ENCODE data around the gene TTLL9. TPM values are rescaled to one million over a fixed set of nuclear protein-coding genes. Genes with fewer than 3 reads are reported as not detected.

TTLL9 gene
- total RNA-seq, 1 donor from 2014 or later: 0.37 TPM

- H3K4me1 Mint-ChIP-seq (ENCODE audit: low read depth): peaks cover 14% of the 10 kb centered on the region
- H3K27ac Mint-ChIP-seq (ENCODE audit: unreplicated experiment): no peak overlapping the region
Measured at GRCh38 chr20:31977080-31977479, 106.6 kb downstream of the TTLL9 start.

DNA sequence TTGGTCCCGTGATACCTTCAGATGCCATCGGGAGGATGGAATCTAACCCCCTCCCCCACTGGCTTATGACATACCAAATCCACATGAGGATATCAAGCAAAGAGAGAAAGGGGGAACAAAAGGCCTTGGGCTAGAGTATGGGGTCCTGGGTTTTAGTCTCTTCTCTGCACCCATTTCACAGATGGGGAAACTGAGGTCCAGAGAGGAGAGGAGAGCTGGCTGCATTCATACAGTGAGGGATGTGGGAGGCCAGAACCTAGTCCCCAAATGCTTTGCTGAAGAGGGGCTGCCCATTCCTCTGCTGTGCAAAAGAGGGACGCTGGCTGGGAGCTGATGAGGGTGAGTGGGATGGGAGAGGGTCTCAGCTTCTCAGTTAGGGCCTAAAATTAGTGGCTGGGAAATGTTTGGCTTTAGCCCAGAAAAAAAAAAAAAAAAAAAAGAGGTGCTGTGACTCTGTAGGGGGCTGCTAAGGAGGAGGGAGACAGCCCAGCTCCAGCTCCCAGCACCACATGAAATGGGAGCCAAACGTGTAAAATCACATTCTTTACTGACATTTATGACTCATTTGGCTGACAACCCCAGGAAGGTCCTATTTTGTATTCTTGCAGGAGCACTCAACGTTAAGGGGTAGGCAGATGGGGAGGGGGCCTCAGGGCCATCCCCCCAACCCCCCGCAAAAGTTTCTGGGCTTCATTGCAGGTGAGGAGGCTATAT lies 109.4 kb downstream of the TTLL9 start:
- H3K36me3 Mint-ChIP-seq (ENCODE audit: low read depth): no peaks in the 10 kb centered on the region
- peaks cover 37% of the 10 kb centered on the region for H3K27me3 Mint-ChIP-seq (ENCODE audit: low read depth)
- TF ChIP-seq, protein P1, sequence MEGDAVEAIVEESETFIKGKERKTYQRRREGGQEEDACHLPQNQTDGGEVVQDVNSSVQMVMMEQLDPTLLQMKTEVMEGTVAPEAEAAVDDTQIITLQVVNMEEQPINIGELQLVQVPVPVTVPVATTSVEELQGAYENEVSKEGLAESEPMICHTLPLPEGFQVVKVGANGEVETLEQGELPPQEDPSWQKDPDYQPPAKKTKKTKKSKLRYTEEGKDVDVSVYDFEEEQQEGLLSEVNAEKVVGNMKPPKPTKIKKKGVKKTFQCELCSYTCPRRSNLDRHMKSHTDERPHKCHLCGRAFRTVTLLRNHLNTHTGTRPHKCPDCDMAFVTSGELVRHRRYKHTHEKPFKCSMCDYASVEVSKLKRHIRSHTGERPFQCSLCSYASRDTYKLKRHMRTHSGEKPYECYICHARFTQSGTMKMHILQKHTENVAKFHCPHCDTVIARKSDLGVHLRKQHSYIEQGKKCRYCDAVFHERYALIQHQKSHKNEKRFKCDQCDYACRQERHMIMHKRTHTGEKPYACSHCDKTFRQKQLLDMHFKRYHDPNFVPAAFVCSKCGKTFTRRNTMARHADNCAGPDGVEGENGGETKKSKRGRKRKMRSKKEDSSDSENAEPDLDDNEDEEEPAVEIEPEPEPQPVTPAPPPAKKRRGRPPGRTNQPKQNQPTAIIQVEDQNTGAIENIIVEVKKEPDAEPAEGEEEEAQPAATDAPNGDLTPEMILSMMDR (IDR thresholded peaks at IDR 0.05): no peak

More at GRCh38 chr20:31977080-31977479, 106.6 kb downstream of the TTLL9 start:
- TF ChIP-seq, protein P1 (IDR thresholded peaks at IDR 0.05): no peak
- no peaks in the 10 kb centered on the region for H3K9me3 Mint-ChIP-seq (ENCODE audit: low read depth)
- no peak for DNase-seq (ENCODE audit: low spot score)
- peaks cover 28% of the 10 kb centered on the region for H3K27me3 Mint-ChIP-seq (ENCODE audit: low read depth)
- H3K36me3 Mint-ChIP-seq (ENCODE audit: low read depth): no peaks in the 10 kb centered on the region
- no peak overlapping the region for H3K4me3 Mint-ChIP-seq (ENCODE audit: unreplicated experiment)

DNA sequence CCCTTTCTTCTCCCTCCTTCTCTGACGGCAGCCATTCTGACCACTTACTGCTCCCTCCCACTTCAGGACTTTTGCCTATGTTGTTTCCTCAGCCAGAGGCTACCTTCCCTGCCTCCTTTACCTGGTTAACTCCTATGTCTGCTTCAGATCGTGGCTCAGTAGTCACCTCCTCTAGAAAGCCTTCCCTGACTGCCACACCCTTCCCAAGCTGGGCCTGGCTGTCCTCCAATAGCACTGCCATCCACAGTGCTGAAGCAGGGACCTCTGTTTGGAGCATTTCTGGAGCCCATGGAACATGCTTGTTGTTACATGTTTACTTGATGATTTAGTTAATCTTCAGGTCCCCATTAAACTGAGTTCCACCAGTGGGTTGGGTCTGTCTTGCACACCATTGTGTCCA lies 111.3 kb downstream of the TTLL9 start:
- TF ChIP-seq, protein P1 (IDR thresholded peaks at IDR 0.05): no peak
- DNase-seq (ENCODE audit: low spot score): no peak

More for the DNA sequence above, 109.4 kb downstream of the TTLL9 start:
- Mint-ChIP-seq H3K27ac (ENCODE audit: unreplicated experiment) (no peak overlapping the region), H3K4me1 (ENCODE audit: low read depth) (peaks cover 4% of the 10 kb centered on the region), H3K9me3 (ENCODE audit: low read depth) (no peaks in the 10 kb centered on the region), H3K4me3 (ENCODE audit: unreplicated experiment) (no peak overlapping the region)
- no peak for DNase-seq (ENCODE audit: low spot score)

DNA sequence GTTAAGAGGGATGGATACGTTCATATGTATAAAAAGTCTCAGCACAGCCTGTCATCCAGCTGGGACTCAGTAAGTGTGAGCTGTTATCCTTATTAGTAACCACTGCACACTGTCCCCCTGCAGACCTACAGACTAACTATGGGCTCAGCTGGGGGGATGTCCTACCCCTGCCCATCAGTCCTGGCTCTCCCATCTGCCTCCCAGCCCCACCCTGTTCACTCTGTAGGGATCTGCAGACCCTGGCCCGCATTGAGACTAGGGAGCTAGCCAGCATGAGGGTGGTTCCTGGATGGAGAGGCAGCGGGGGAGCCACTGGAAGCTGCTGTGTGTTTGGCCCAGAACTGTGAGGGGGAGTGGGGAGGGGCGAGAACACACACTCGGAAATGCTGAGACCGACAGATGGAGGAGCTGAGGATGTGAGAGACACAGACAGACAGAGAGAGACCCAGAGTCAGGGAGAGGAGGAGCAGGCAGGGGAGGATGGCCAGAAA lies 114.6 kb downstream of the TTLL9 start:
- Mint-ChIP-seq H3K36me3 (ENCODE audit: low read depth) (no peaks in the 10 kb centered on the region), H3K27ac (ENCODE audit: unreplicated experiment) (no peak overlapping the region), H3K4me1 (ENCODE audit: low read depth) (no peaks in the 10 kb centered on the region), H3K27me3 (ENCODE audit: low read depth) (peaks cover 22% of the 10 kb centered on the region), H3K4me3 (ENCODE audit: unreplicated experiment) (no peak overlapping the region), H3K9me3 (ENCODE audit: low read depth) (no peaks in the 10 kb centered on the region)
- TF ChIP-seq, protein P1 (IDR thresholded peaks at IDR 0.05): no peak
- no peak for DNase-seq (ENCODE audit: low spot score)

More for the DNA sequence above, 111.3 kb downstream of the TTLL9 start:
- no peaks in the 10 kb centered on the region for H3K9me3 Mint-ChIP-seq (ENCODE audit: low read depth)
- H3K4me3 Mint-ChIP-seq (ENCODE audit: unreplicated experiment): no peak overlapping the region
- H3K27me3 Mint-ChIP-seq (ENCODE audit: low read depth): peaks cover 29% of the 10 kb centered on the region
- no peaks in the 10 kb centered on the region for H3K4me1 Mint-ChIP-seq (ENCODE audit: low read depth)
- no peak overlapping the region for H3K27ac Mint-ChIP-seq (ENCODE audit: unreplicated experiment)
- no peaks in the 10 kb centered on the region for H3K36me3 Mint-ChIP-seq (ENCODE audit: low read depth)

DNA sequence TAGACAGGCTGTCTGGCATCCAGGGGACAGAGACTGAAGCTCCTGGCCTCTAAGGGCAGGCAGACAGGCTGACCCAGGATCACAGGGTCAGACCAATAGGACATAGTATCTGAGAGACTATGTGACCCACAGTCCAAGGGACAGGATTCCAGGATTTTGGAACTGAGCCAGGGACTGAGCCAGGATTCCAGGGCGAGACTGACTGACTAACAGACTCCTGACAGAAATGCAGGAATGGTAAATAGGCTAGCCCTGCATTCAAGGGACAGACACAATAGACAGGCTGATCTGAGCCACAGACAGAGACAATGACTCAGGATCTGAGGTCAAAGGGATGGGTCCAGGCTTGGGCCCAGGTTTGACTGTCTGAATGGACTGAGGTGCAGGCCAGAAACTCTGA lies 117.3 kb downstream of the TTLL9 start:
- Mint-ChIP-seq H3K9me3 (ENCODE audit: low read depth) (no peaks in the 10 kb centered on the region), H3K4me1 (ENCODE audit: low read depth) (no peaks in the 10 kb centered on the region), H3K27me3 (ENCODE audit: low read depth) (peaks cover 20% of the 10 kb centered on the region), H3K27ac (ENCODE audit: unreplicated experiment) (no peak overlapping the region), H3K4me3 (ENCODE audit: unreplicated experiment) (no peak overlapping the region), H3K36me3 (ENCODE audit: low read depth) (no peaks in the 10 kb centered on the region)
- TF ChIP-seq, protein P1 (IDR thresholded peaks at IDR 0.05): no peak
- no peak for DNase-seq (ENCODE audit: low spot score)

Measured in chondrocyte (in vitro differentiated cells).